Heart left ventricle (tissue), 16 donors: ENCODE data around the gene AP5B1. TPM values are rescaled to one million over a fixed set of nuclear protein-coding genes. Genes with fewer than 3 reads are reported as not detected.
"Not testable (repeated sequence)": the region's sequence is repeated elsewhere in the genome, so short reads cannot be mapped to it uniquely, and the experiment has no call there.

ENCODE experiments used
- ATAC-seq, 4 donors: fragments of 200-7000 bp; cut with Tn5 transposase; one replicate each; pipeline ENCODE4 v1.9.1; 2020 to 2022; ENCODE audit warnings: moderate library complexity in 4 of 4, mild to moderate bottlenecking in 3 of 4, moderate number of reproducible peaks in 1 of 4
- DNase-seq, 5 donors: peaks; one replicate each; pipeline ENCODE4 v3.0.0-alpha.2; 2020
- H3K27ac ChIP-seq, 12 donors: fragments of 200-600 bp; sonication (generic) in 4 of 12; one replicate each; pipeline versions ENCODE4 v1.5.0 to v1.8.0; 2016 to 2022; ENCODE audit warnings: mild to moderate bottlenecking in 2 of 12
- H3K27me3 ChIP-seq, 9 donors: fragments of 200-600 bp; sonication (generic) in 2 of 9; one replicate each; pipeline versions ENCODE4 v1.5.1 to v1.8.0; 2016 to 2022; ENCODE audit warnings: mild to moderate bottlenecking in 3 of 9
- H3K36me3 ChIP-seq, 9 donors: fragments of 200-600 bp; sonication (generic) in 2 of 9; one replicate each; pipeline versions ENCODE4 v1.5.0 to v1.8.0; 2018 to 2022; ENCODE audit warnings: mild to moderate bottlenecking in 2 of 9
- H3K4me1 ChIP-seq, 12 donors: fragments of 200-600 bp; sonication (generic) in 4 of 12; one replicate each; pipeline versions ENCODE4 v1.5.0 to v1.8.0; 2016 to 2022; ENCODE audit warnings: mild to moderate bottlenecking in 3 of 12
- H3K4me3 ChIP-seq, 12 donors: fragments of 200-600 bp; sonication (generic) in 4 of 12; one replicate each; pipeline versions ENCODE4 v1.5.0 to v1.8.0; 2017 to 2022; ENCODE audit warnings: mild to moderate bottlenecking in 9 of 12, moderate library complexity in 4 of 12
- H3K9me3 ChIP-seq, 12 donors: fragments of 200-600 bp; sonication (generic) in 4 of 12; one replicate each; pipeline versions ENCODE4 v1.5.0 to v1.8.0; 2016 to 2022; ENCODE audit warnings: mild to moderate bottlenecking in 1 of 12
- CTCF ChIP-seq, 12 donors: fragments of 200-600 bp; sonication (generic) in 4 of 12; IDR thresholded peaks; one replicate each; pipeline versions ENCODE4 v1.5.0 to v1.8.0; 2018 to 2022; ENCODE audit warnings: antibody characterized with exemption in 12 of 12, mild to moderate bottlenecking in 5 of 12
- POLR2A ChIP-seq, 2 donors: fragments of 450-650 bp; IDR thresholded peaks; one replicate each; pipeline ENCODE4 v1.6.1; 2017; ENCODE audit warnings: antibody characterized with exemption in 2 of 2, mild to moderate bottlenecking in 2 of 2, moderate library complexity in 2 of 2
- WGBS, 4 donors: extraction: QIAGEN DNeasy Blood & Tissue Kit in 2 of 4; methylation state at CpG; one replicate each; pipeline versions ENCODE4 v1.1.5 to v1.1.7; 2013 to 2018; 5-methylcytosine and 5-hydroxymethylcytosine counted together
- intact Hi-C, 10 donors: fragments of 100-400 bp; cut with DNase I; formaldehyde crosslinking; loops; one replicate each; pipeline versions ENCODE4 v1.11.1 to v1.14.2; 2022
- polyA plus RNA-seq, 2 donors: library from polyadenylated mRNA; stranded (reverse); fragments of 200-250 nt; gene quantifications; one replicate each; pipeline ENCODE4 v1.2.3, GENCODE V29; 2013
- total RNA-seq, 9 donors: library from RNA; depleted of rRNA in 2 of 9; stranded (reverse); fragments of >200 nt in 2 of 9; fragmentation: NEBNext Ultra II Directional in 3 of 9; extraction: Animal tissue kit (Norgen Biotek cat#: 25700) in 3 of 9; gene quantifications; one replicate each; pipeline versions ENCODE4 v1.1.0 to v1.2.4, GENCODE V29; 2016 to 2023
- donor health status: ischemic (EF 13 %, LVEDD 7.1; RV severe dilation, severe dysfunction).
- donor health status: healthy with polysubstance abuse.
- donor health status: DM: no; HTN: yes; CAD: no.
- donor health status: DM: no; HTN: no; CAD: no.
- donor health status: ischemic (EF 25% LVEDD 6.9; RV normal size, moderate dysfunction).
- donor health status: ischemic (EF 25% LVEDD 5.7; RV mildly dilated, moderate dysfunction).
- donor health status: healthy.
- donor health status: DM: yes; HTN: yes; CAD: no.
- donor health status: ischemic (EF 35%, LVEDD 5.7; RV mildly dilated, moderate dysfunction).
- donor health status: nonischemic (EF 11% LVEDD 7.7; RV severe dilation, severe dysfunction).
- donor health status: DM: yes; HTN: yes; CAD: no.
- donor health status: PGD.
- donor health status: ischemic (EF 29% LVEDD 5.4; RV normal size, mild dysfunction).
- donor health status: nonischemic (EF 23%, LVEDD 6.1; RV moderate dilation, normal function).

Gene AP5B1
- total and polyA plus RNA-seq, 11 donors: 4.4 to 17.7 (median 8.7) TPM

- Histone ChIP-seq H3K9me3 (no peaks in the 10 kb centered on the region), H3K27ac (no peak overlapping the region), H3K36me3 (no peaks in the 10 kb centered on the region), H3K4me1 (no peaks in the 10 kb centered on the region), H3K27me3 (no peaks in the 10 kb centered on the region), H3K4me3 (no peak overlapping the region)
- TF ChIP-seq CTCF (IDR thresholded peaks at IDR 0.05) (no peak), POLR2A (IDR thresholded peaks at IDR 0.05) (no peak)
- DNase-seq (no peak), ATAC-seq (no peak)
- intact Hi-C loops: no loop called here
- 76 to 89% (median 84%) methylated on average over 2 of the region's 2 CpGs for WGBS, 4 donors
These were observed 41.8 kb downstream of the AP5B1 start for GRCh38 chr11:65739022-65739421.

- ATAC-seq (no peak), DNase-seq (no peak)
- H3K9me3 ChIP-seq: peaks cover 0 to 8% (median 0%) of the 10 kb centered on the region in 12 donors
- H3K27me3 ChIP-seq: no peaks in the 10 kb centered on the region
- no peak overlapping the region for H3K27ac ChIP-seq
- intact Hi-C loops: no loop called here
- no peaks in the 10 kb centered on the region for H3K4me1 ChIP-seq
- no peak overlapping the region for H3K4me3 ChIP-seq
- H3K36me3 ChIP-seq: no peaks in the 10 kb centered on the region
- TF ChIP-seq POLR2A (IDR thresholded peaks at IDR 0.05) (no peak), CTCF (IDR thresholded peaks at IDR 0.05) (no peak)
These were observed 44.0 kb downstream of the AP5B1 start for GRCh38 chr11:65736810-65737209.

GRCh38 chr11:65735111-65735510 is 45.7 kb downstream of the AP5B1 start:
- H3K4me1 ChIP-seq, H3K27me3 ChIP-seq, H3K36me3 ChIP-seq, ATAC-seq, H3K27ac ChIP-seq, H3K4me3 ChIP-seq, intact Hi-C loops, DNase-seq: not testable (repeated sequence)
- WGBS, 4 donors: 70 to 80% (median 74%) methylated on average over 4 of the region's 4 CpGs
- peaks cover 0 to 11% (median 0%) of the 10 kb centered on the region in 12 donors for H3K9me3 ChIP-seq

GRCh38 chr11:65730461-65730860 is 50.3 kb downstream of the AP5B1 start:
- no peak for DNase-seq
- ATAC-seq: no peak
- 46 to 63% (median 51%) methylated on average over 5 of the region's 5 CpGs for WGBS, 4 donors
- TF ChIP-seq CTCF (IDR thresholded peaks at IDR 0.05) (no peak), POLR2A (IDR thresholded peaks at IDR 0.05) (no peak)
- Histone ChIP-seq H3K27me3 (no peaks in the 10 kb centered on the region), H3K9me3 (peaks cover 0 to 11% (median 0%) of the 10 kb centered on the region in 12 donors), H3K4me1 (no peaks in the 10 kb centered on the region), H3K27ac (no peak overlapping the region), H3K36me3 (no peaks in the 10 kb centered on the region), H3K4me3 (no peak overlapping the region)
- intact Hi-C loops: loop anchor here in 1 of 10 donors (5.0 kb wide), 1 partner anchor 42 kb away; no protein-coding TSS in a partner anchor

- WGBS, 4 donors: 87 to 95% (median 89%) methylated on average over 6 to 15 of the region's 15 CpGs
- TF ChIP-seq CTCF (IDR thresholded peaks at IDR 0.05) (no peak), POLR2A (IDR thresholded peaks at IDR 0.05) (no peak)
- H3K36me3 ChIP-seq: no peaks in the 10 kb centered on the region
- peaks cover 0 to 10% (median 0%) of the 10 kb centered on the region in 12 donors for H3K9me3 ChIP-seq
- no peak for ATAC-seq
- H3K27ac ChIP-seq: no peak overlapping the region
- no peaks in the 10 kb centered on the region for H3K4me1 ChIP-seq
- H3K4me3 ChIP-seq: no peak overlapping the region
- DNase-seq: no peak
- intact Hi-C loops: no loop called here
- no peaks in the 10 kb centered on the region for H3K27me3 ChIP-seq
These were observed 52.9 kb downstream of the AP5B1 start for GRCh38 chr11:65727865-65728264.
